22Rv1 (cell line): ENCODE data around the gene TCF12.

Experiments
- H3K27ac ChIP-seq: fragments of 450-650 bp; 2 replicates; pipeline ENCODE4 v1.5.1; 2017
- ZFX ChIP-seq: fragments of 450-650 bp; IDR thresholded peaks from 2 replicates; pipeline ENCODE4 v1.6.1; 2017; ENCODE audit warnings: antibody characterized with exemption, borderline replicate concordance
- TF ChIP-seq, protein P1 (sequence below): fragments of 450-650 bp; IDR thresholded peaks from 2 replicates; pipeline ENCODE4 v1.5.1; 2017; ENCODE audit warnings: mild to moderate bottlenecking

Gene TCF12

DNA sequence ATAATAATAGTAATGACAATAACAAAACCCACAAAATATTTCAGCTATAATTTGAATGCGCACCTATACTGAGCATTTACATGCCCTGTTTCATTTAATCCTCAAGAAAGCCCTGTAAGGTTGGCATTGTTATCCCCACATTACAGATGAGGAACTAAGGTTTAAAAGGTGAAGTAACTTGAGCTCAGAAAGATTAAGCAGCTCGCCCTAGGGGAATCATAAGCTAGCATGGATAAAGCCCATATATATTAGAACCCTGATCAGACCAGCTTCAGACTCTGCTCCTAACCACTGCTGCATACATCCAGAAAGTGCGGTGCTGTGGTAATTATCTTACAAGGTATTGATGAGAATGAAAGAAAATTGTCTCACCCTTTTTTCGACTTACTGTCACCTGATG lies 316.7 kb downstream of the TCF12 start:
- no peak for TF ChIP-seq ZFX
- TF ChIP-seq, protein P1, sequence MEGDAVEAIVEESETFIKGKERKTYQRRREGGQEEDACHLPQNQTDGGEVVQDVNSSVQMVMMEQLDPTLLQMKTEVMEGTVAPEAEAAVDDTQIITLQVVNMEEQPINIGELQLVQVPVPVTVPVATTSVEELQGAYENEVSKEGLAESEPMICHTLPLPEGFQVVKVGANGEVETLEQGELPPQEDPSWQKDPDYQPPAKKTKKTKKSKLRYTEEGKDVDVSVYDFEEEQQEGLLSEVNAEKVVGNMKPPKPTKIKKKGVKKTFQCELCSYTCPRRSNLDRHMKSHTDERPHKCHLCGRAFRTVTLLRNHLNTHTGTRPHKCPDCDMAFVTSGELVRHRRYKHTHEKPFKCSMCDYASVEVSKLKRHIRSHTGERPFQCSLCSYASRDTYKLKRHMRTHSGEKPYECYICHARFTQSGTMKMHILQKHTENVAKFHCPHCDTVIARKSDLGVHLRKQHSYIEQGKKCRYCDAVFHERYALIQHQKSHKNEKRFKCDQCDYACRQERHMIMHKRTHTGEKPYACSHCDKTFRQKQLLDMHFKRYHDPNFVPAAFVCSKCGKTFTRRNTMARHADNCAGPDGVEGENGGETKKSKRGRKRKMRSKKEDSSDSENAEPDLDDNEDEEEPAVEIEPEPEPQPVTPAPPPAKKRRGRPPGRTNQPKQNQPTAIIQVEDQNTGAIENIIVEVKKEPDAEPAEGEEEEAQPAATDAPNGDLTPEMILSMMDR, result no peak
- no peak overlapping the region for H3K27ac ChIP-seq

DNA sequence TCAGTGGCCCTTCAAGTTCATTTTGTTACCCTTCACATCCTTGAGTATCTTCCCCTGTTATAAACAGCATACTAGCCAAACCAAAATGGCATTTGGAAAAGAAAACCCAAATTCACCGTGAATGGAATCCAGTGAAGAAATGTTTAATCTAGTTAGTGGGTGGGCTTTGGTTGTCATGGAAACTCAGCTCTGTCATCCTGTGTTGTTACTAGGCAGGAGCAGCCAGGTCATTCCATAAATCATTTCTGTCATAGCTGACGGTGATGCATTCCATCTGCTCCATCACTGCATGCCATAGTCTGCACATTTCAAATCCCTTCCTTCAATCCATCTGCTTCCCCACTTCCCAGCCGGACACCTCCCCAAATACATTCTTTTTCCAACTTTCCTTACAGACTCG lies 317.4 kb downstream of the TCF12 start:
- no peak for TF ChIP-seq ZFX
- TF ChIP-seq, protein P1, result no peak
- H3K27ac ChIP-seq, result no peak overlapping the region

GRCh38 chr15:57236561-57237300 lies 318.3 kb downstream of the TCF12 start:
- no peak overlapping the region for H3K27ac ChIP-seq
- no peak for TF ChIP-seq ZFX
- TF ChIP-seq, protein P1, result no peak

- H3K27ac ChIP-seq, result no peak overlapping the region
These were observed 318.8 kb downstream of the TCF12 start for GRCh38 chr15:57237301-57237642.

GRCh38 chr15:57237676-57238075 lies 319.2 kb downstream of the TCF12 start:
- H3K27ac ChIP-seq, result no peak overlapping the region
- TF ChIP-seq, protein P1, result no peak
- TF ChIP-seq ZFX, result no peak

More at GRCh38 chr15:57237301-57237642, 318.8 kb downstream of the TCF12 start:
- no peak for TF ChIP-seq ZFX
- TF ChIP-seq, protein P1, result no peak

DNA sequence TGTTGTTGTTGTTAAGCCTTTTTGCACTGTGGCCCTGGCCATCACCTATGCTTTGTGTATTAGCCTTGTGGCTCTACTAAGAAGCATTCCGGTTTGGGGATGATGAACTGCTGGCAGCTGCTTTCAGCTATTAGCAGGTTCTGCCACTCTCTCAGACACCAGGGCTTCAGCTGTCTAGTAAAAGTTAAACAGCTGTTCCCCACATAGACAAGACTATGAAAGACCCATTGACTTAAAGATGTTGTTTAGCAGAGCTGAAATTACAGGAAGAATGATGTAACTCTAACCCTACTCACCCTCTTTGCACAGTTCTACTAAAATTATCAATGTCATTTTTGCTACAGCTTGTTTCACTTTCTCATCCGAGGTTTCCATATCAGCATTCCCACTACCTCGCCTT lies 326.7 kb downstream of the TCF12 start:
- no peak for TF ChIP-seq ZFX
- TF ChIP-seq, protein P1, result no peak
- no peak overlapping the region for H3K27ac ChIP-seq

DNA sequence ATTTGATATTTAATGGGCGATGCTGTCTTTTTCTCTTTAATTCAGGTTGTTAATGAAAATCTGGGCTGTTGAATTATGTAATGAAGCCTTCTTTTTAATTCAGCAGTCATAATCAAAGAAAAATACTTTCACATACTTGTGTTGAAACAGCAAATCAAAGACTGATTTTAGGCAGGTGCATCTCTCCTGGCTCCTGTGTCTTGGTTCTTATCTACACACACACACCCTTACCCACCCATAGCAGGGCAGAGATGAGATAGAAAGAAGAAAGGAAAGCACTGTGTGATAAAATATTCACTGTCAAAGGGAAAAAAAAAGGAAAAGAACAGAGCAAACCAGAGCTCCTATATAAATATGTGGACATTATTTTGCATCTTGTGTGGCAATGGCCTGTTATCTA lies 327.3 kb downstream of the TCF12 start:
- TF ChIP-seq ZFX, result no peak
- TF ChIP-seq, protein P1, result no peak
- H3K27ac ChIP-seq, result no peak overlapping the region
